ENCODE measurements around the gene RBMS1. TPM values are rescaled to one million over a fixed set of nuclear protein-coding genes. Genes with fewer than 3 reads are reported as not detected.
A peak's percentile ranks its signal among the peaks of the same experiment; 100 is the strongest.

RBMS1 gene
- total RNA-seq, 1 experiment from 2014 or later, result 77.5 TPM

GRCh38 chr2:160491911-160492371 is 1.7 kb downstream of the RBMS1 start:
- H3T11ph ChIP-seq (ENCODE audit: low read length), result no peak overlapping the region
- no peak overlapping the region for H3K56ac ChIP-seq (ENCODE audit: insufficient read length, low read depth, low read length)
- H3K18ac ChIP-seq (ENCODE audit: insufficient read length, low read depth, low read length), result no peak overlapping the region
- H3K27me3 ChIP-seq (ENCODE audit: insufficient read depth, low read length), result no peaks in the 10 kb centered on the region
- no peak overlapping the region; the same call in 1 of the 2 replicates for H3K14ac ChIP-seq (ENCODE audit: insufficient read depth, low read length)
- no peak overlapping the region for H2BK5ac ChIP-seq (ENCODE audit: insufficient read length, low read length)
- no peak overlapping the region for H2AK5ac ChIP-seq (ENCODE audit: insufficient read length, low read length)
- H3K27ac Mint-ChIP-seq, result peak overlapping the region; percentile 92 to 97 (median 95); a peak in 6 of 7 replicates
- H3K4me1 ChIP-seq (ENCODE audit: insufficient read depth, low read length), result no peaks in the 10 kb centered on the region
- H3K4me2 ChIP-seq (ENCODE audit: insufficient read depth, insufficient read length, low read length), result peak overlapping the region; percentile 74
- no peaks in the 10 kb centered on the region for H3K36me3 Mint-ChIP-seq (ENCODE audit: insufficient read depth in 1 of 3, low read depth in 3 of 3)
- no peak overlapping the region for H2BK15ac ChIP-seq (ENCODE audit: low read depth, low read length)
- no peak for DNase-seq
- H3K4me3 Mint-ChIP-seq, result peak overlapping the region; percentile 84 to 88
- peak overlapping the region; percentile 80 for H3K9ac ChIP-seq (ENCODE audit: extremely low read depth, insufficient read length, low read length)
- no peak overlapping the region for H4K8ac ChIP-seq (replicated peaks; ENCODE audit: insufficient read length, low read depth, low read length)
- TF ChIP-seq, protein P1, sequence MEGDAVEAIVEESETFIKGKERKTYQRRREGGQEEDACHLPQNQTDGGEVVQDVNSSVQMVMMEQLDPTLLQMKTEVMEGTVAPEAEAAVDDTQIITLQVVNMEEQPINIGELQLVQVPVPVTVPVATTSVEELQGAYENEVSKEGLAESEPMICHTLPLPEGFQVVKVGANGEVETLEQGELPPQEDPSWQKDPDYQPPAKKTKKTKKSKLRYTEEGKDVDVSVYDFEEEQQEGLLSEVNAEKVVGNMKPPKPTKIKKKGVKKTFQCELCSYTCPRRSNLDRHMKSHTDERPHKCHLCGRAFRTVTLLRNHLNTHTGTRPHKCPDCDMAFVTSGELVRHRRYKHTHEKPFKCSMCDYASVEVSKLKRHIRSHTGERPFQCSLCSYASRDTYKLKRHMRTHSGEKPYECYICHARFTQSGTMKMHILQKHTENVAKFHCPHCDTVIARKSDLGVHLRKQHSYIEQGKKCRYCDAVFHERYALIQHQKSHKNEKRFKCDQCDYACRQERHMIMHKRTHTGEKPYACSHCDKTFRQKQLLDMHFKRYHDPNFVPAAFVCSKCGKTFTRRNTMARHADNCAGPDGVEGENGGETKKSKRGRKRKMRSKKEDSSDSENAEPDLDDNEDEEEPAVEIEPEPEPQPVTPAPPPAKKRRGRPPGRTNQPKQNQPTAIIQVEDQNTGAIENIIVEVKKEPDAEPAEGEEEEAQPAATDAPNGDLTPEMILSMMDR (conservative IDR thresholded peaks at IDR 0.05), result no peak
- H3K9me3 ChIP-seq (ENCODE audit: control insufficient read depth, low read depth, low read length), result no peaks in the 10 kb centered on the region
- no peak overlapping the region for H2BK12ac ChIP-seq (ENCODE audit: insufficient read length, low read depth, low read length)
- H3K27me3 Mint-ChIP-seq (ENCODE audit: low read depth), result no peaks in the 10 kb centered on the region; the same call in 1 of the 2 replicates
- H2BK20ac ChIP-seq (ENCODE audit: low read depth, low read length, poor library complexity, severe bottlenecking), result no peak overlapping the region
- H3K23ac ChIP-seq (ENCODE audit: insufficient read length, low read depth, low read length), result no peak overlapping the region
- no peak overlapping the region for H2BK120ac ChIP-seq (ENCODE audit: low read depth, low read length, poor library complexity, severe bottlenecking)
- peak overlapping the region; percentile 40 for H3K27ac ChIP-seq (ENCODE audit: insufficient read length, low read depth, low read length)
- H4K91ac ChIP-seq (ENCODE audit: insufficient read length, low read depth, low read length), result no peak overlapping the region
- no peak overlapping the region for H3K4ac ChIP-seq (ENCODE audit: low read depth, low read length)
- no CpG with 5 or more reads among the region's 10 CpGs for WGBS (ENCODE audit: extremely low coverage, insufficient read length, low lambda C conversion rate)
- no peak overlapping the region for H2AFZ ChIP-seq (ENCODE audit: low read length)
- H3K79me2 ChIP-seq (ENCODE audit: insufficient read depth, low read length), result peaks cover 8% of the 10 kb centered on the region; the same call in 1 of the 2 replicates
- peaks cover 10% of the 10 kb centered on the region for H3K23me2 ChIP-seq (ENCODE audit: insufficient read length, low read depth, low read length, poor library complexity, severe bottlenecking)
- peaks cover 3% of the 10 kb centered on the region for H3K79me1 ChIP-seq (ENCODE audit: insufficient read depth, low read depth, low read length, poor library complexity, severe bottlenecking)
- H4K5ac ChIP-seq (ENCODE audit: insufficient read length, low read depth, low read length), result no peak overlapping the region
- no peaks in the 10 kb centered on the region for H4K20me1 ChIP-seq (ENCODE audit: control insufficient read depth, insufficient read depth, insufficient read length)
- no peaks in the 10 kb centered on the region for H3K9me3 Mint-ChIP-seq
- peaks cover 35 to 38% of the 10 kb centered on the region in 2 experiments for H3K4me1 Mint-ChIP-seq

Data from H9 (cell line).